PC-9 (cell line): ENCODE results near the gene YWHAQ. TPM values are rescaled to one million over a fixed set of nuclear protein-coding genes. Genes with fewer than 3 reads are reported as not detected.

ENCODE experiments used
- BruUV-seq: library from RNA; stranded (reverse); fragments of 400-500 nt; replicated peaks from 2 replicates; lab custom pipeline; 2021; lab: Mats Ljungman, UMichigan
- CTCF ChIA-PET: fragments of 300-600 bp; sonication (Branson Sonifier 250); formaldehyde crosslinking; loops from one replicate; lab custom pipeline; 2022; ENCODE audit warnings: antibody characterized with exemption; lab: Charles Lee
- POLR2A ChIA-PET: fragments of 300-600 bp; sonication (Branson Sonifier 250); formaldehyde crosslinking; loops from one replicate; lab custom pipeline; 2022; ENCODE audit warnings: antibody characterized with exemption; ENCODE audit not compliant: unreplicated experiment; lab: Charles Lee
- DNase-seq, 2 experiments: peaks; one replicate each; pipeline versions ENCODE4 v3.0.0 to v3.0.0-alpha.2; 2015 to 2022; ENCODE audit warnings: mixed read lengths in 1 of 2
- H2AFZ ChIP-seq: fragments of 200-600 bp; sonication (generic); 2 replicates; pipeline ENCODE4 v1.8.1; 2017; ENCODE audit warnings: antibody characterized with exemption
- H3F3A ChIP-seq: fragments of 200-600 bp; sonication (generic); 2 replicates; pipeline ENCODE4 v1.8.1; 2017; ENCODE audit warnings: antibody characterized with exemption, mild to moderate bottlenecking, low read depth; ENCODE audit not compliant: insufficient read depth
- H3K27ac ChIP-seq: fragments of 200-600 bp; sonication (generic); 2 replicates; pipeline ENCODE4 v1.6.1; 2016; ENCODE audit warnings: mixed run types
- H3K27me3 ChIP-seq: fragments of 200-600 bp; sonication (generic); 2 replicates; pipeline ENCODE4 v1.6.1; 2016; ENCODE audit warnings: low read depth, mixed run types; ENCODE audit not compliant: insufficient read depth
- H3K36me3 ChIP-seq: fragments of 200-600 bp; sonication (generic); 2 replicates; pipeline ENCODE4 v1.6.1; 2016; ENCODE audit warnings: low read depth, mixed run types
- H3K4me1 ChIP-seq: fragments of 200-600 bp; sonication (generic); replicated peaks from 2 replicates; pipeline ENCODE4 v1.6.1; 2016; ENCODE audit warnings: mixed run types; ENCODE audit not compliant: insufficient read depth
- H3K4me2 ChIP-seq: fragments of 200-600 bp; sonication (generic); 2 replicates; pipeline ENCODE4 v1.6.1; 2017; ENCODE audit warnings: mixed run types
- H3K4me3 ChIP-seq: fragments of 200-600 bp; sonication (generic); 2 replicates; pipeline ENCODE4 v1.6.1; 2016; ENCODE audit warnings: mixed run types
- H3K79me2 ChIP-seq: fragments of 200-600 bp; sonication (generic); 2 replicates; pipeline ENCODE4 v1.6.1; 2017; ENCODE audit warnings: low read depth, mixed run types
- H3K9me2 ChIP-seq: fragments of 200-600 bp; sonication (generic); 2 replicates; pipeline ENCODE4 v1.8.1; 2017; ENCODE audit warnings: mild to moderate bottlenecking; ENCODE audit not compliant: insufficient read depth
- H3K9me3 ChIP-seq: fragments of 200-600 bp; sonication (generic); 2 replicates; pipeline ENCODE4 v1.8.1; 2016; ENCODE audit warnings: low read depth; ENCODE audit not compliant: insufficient read depth
- H4K20me1 ChIP-seq: fragments of 200-600 bp; sonication (generic); 2 replicates; pipeline ENCODE4 v1.8.1; 2017; ENCODE audit not compliant: insufficient read depth
- EZH2 ChIP-seq: fragments of 200-600 bp; sonication (generic); IDR thresholded peaks from 2 replicates; pipeline ENCODE4 v1.8.0; 2017; ENCODE audit warnings: antibody characterized with exemption, low read depth
- intact Hi-C: fragments of 100-400 bp; cut with micrococcal nuclease; formaldehyde crosslinking; loops from one replicate; pipeline ENCODE4 v1.10.0; 2022; ENCODE audit not compliant: unreplicated experiment
- total RNA-seq: library from RNA; stranded (reverse); gene quantifications from 2 replicates; pipeline ENCODE4 v1.2.3, GENCODE V29; 2021
- TF ChIP-seq, protein P1 (sequence below): fragments of 200-600 bp; sonication (generic); conservative IDR thresholded peaks from 2 replicates; pipeline ENCODE4 v1.6.1; 2017; ENCODE audit warnings: mixed run types, antibody characterized with exemption, mild to moderate bottlenecking, moderate library complexity

The YWHAQ gene
- total RNA-seq, 1 experiment from 2014 or later: 353 TPM

DNA sequence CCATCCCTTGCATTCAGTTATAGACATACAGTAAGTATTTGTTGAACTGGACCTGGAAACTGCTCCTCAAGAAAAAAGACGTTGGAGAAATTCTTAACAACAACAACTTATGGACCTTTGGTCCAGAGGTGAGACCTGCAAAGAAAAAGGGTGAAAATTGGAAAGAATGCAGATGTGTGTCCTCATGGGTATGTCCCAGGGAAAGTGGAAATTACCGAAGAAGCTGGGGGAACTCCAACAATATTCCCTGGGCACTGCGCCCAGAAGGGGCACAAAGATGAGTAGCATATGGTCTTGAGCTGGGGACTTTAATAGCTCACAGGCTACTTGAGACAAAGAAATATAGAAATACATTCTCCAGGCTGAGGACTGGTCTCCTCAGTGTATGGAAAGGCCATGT, 35.5 kb upstream of the YWHAQ start:
- no peaks in the 10 kb centered on the region for H3K4me1 ChIP-seq
- POLR2A ChIA-PET: interaction anchor here (0.9 kb wide), 1 partner anchor 11 kb away, joined by 4 read pairs; no protein-coding TSS in a partner anchor

DNA sequence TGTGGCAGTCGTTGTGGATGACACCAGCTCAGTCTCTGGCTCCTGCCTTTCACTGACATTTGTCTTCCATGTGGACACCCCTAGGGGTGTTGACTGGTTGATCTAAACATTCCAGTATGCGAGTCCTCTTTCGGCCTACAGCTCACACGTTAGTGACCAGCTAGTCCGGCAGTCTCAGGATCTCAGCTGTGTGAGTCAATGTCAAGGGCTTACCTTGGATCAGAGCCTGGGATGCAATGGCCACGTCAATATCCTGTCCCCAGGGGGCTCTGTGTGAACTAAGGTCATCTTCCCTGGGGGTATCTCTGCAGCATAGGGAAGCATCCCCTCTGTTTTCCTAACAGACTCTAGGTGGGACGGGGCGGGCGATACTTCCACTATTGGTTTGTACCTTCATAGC, 35.1 kb upstream of the YWHAQ start:
- no peak overlapping the region for H2AFZ ChIP-seq
- H3K4me1 ChIP-seq: no peaks in the 10 kb centered on the region
- H4K20me1 ChIP-seq: no peaks in the 10 kb centered on the region
- no peaks in the 10 kb centered on the region; the same call in 1 of the 2 replicates for H3F3A ChIP-seq
- CTCF ChIA-PET: no interaction called here
- no peaks in the 10 kb centered on the region for H3K9me2 ChIP-seq
- no peaks in the 10 kb centered on the region for H3K27me3 ChIP-seq
- no peak for DNase-seq
- H3K4me3 ChIP-seq: no peak overlapping the region
- no peak overlapping the region for H3K27ac ChIP-seq
- POLR2A ChIA-PET: interaction anchor here (0.9 kb wide), 1 partner anchor 11 kb away, joined by 4 read pairs; no protein-coding TSS in a partner anchor
- H3K36me3 ChIP-seq: no peaks in the 10 kb centered on the region
- TF ChIP-seq EZH2: no peak
- TF ChIP-seq, protein P1, sequence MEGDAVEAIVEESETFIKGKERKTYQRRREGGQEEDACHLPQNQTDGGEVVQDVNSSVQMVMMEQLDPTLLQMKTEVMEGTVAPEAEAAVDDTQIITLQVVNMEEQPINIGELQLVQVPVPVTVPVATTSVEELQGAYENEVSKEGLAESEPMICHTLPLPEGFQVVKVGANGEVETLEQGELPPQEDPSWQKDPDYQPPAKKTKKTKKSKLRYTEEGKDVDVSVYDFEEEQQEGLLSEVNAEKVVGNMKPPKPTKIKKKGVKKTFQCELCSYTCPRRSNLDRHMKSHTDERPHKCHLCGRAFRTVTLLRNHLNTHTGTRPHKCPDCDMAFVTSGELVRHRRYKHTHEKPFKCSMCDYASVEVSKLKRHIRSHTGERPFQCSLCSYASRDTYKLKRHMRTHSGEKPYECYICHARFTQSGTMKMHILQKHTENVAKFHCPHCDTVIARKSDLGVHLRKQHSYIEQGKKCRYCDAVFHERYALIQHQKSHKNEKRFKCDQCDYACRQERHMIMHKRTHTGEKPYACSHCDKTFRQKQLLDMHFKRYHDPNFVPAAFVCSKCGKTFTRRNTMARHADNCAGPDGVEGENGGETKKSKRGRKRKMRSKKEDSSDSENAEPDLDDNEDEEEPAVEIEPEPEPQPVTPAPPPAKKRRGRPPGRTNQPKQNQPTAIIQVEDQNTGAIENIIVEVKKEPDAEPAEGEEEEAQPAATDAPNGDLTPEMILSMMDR: no peak
- H3K4me2 ChIP-seq: no peak overlapping the region
- intact Hi-C loops: no loop called here
- no peaks in the 10 kb centered on the region for H3K79me2 ChIP-seq
- no TSS peak for BruUV-seq
- H3K9me3 ChIP-seq: no peaks in the 10 kb centered on the region

More for the DNA sequence above, 35.5 kb upstream of the YWHAQ start:
- Histone ChIP-seq H3K27me3 (no peaks in the 10 kb centered on the region), H3K27ac (no peak overlapping the region), H3K36me3 (no peaks in the 10 kb centered on the region), H3K9me3 (no peaks in the 10 kb centered on the region), H3K79me2 (no peaks in the 10 kb centered on the region), H3K4me3 (no peak overlapping the region), H3K4me2 (no peak overlapping the region), H2AFZ (no peak overlapping the region), H3F3A (no peaks in the 10 kb centered on the region; the same call in 1 of the 2 replicates), H3K9me2 (no peaks in the 10 kb centered on the region), H4K20me1 (no peaks in the 10 kb centered on the region)
- no TSS peak for BruUV-seq
- intact Hi-C loops: no loop called here
- CTCF ChIA-PET: no interaction called here
- no peak for DNase-seq
- no peak for TF ChIP-seq EZH2
- TF ChIP-seq, protein P1: no peak

DNA sequence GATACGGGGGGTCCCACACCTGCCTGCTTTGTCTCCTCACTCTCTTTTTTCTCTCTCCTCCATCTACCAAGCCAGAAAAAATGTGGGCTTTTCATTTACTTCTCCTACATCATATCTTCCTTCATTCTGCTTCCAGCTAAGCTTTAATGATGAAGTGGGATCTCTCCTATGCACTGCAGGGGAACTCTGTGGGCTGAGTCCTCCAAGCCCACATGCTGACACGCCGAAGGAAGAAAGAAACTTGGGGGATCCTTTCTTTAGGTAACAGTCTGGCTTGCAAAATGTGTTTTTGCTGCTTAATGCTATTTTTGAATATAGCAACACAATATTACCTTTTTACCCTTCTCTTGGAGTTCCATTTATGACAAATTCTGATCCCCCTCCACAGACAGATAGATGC, 33.6 kb upstream of the YWHAQ start:
- Histone ChIP-seq H3K9me3 (no peaks in the 10 kb centered on the region), H3K4me2 (no peak overlapping the region), H3F3A (no peaks in the 10 kb centered on the region; the same call in 1 of the 2 replicates), H3K4me3 (no peak overlapping the region), H3K27ac (no peak overlapping the region), H3K9me2 (no peaks in the 10 kb centered on the region), H4K20me1 (no peaks in the 10 kb centered on the region), H3K36me3 (no peaks in the 10 kb centered on the region), H3K79me2 (no peaks in the 10 kb centered on the region), H3K4me1 (no peaks in the 10 kb centered on the region), H2AFZ (no peak overlapping the region), H3K27me3 (no peaks in the 10 kb centered on the region)
- POLR2A ChIA-PET: no interaction called here
- TF ChIP-seq, protein P1: no peak
- no peak for TF ChIP-seq EZH2
- no peak for DNase-seq
- CTCF ChIA-PET: no interaction called here
- BruUV-seq: no TSS peak
- intact Hi-C loops: no loop called here
